IPS-18c (cell line): Measurements from ENCODE around the gene RCL1.
A peak's percentile ranks its signal among the peaks of the same experiment; 100 is the strongest.
"Not testable (repeated sequence)": the region's sequence is repeated elsewhere in the genome, so short reads cannot be mapped to it uniquely, and the experiment has no call there.

Source experiments
- H3K4me3 ChIP-seq: 2 replicates; pipeline ENCODE4 v1.7.0; 2013; ENCODE audit warnings: low read depth, mild to moderate bottlenecking, low read length, moderate library complexity; ENCODE audit not compliant: insufficient read depth
- H3K9me3 ChIP-seq: one replicate; pipeline ENCODE4 v1.6.1; 2013; ENCODE audit warnings: mild to moderate bottlenecking, low read length, moderate library complexity; ENCODE audit not compliant: control insufficient read depth, insufficient read depth

The RCL1 gene

DNA sequence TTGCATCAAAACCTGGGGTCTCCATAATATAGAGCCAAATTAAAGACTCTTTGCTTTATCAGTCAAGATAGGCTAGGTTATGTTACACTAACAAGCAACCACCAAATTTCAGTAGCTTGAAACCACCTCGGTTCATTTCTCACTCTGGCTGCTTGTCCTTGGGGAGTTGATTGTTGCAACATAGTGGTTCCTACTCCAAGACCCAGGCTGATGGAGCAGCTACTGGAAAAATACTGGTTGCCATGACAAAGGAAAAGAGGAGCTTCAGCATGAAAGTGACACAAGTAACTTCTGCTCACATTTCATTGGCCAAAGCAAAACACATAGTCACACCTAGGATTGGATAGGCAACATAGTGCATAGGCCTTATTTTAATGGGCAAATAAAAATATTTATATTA is 18.5 kb upstream of the RCL1 start:
- Histone ChIP-seq H3K4me3 (no peak overlapping the region), H3K9me3 (no peaks in the 10 kb centered on the region)

DNA sequence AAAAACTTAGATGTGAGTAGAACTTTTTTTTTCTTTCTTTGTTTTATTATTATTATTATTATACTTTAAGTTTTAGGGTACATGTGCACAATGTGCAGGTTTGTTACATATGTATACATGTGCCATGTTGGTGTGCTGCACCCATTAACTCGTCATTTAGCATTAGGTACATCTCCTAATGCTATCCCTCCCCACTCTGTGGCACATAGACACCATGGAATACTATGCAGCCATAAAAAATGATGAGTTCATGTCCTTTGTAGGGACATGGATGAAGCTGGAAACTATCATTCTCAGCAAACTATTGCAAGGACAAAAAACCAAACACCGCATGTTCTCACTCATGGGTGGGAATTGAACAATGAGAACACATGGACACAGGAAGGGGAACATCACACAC is 17.8 kb upstream of the RCL1 start:
- not testable (repeated sequence) for H3K9me3 ChIP-seq, H3K4me3 ChIP-seq

DNA sequence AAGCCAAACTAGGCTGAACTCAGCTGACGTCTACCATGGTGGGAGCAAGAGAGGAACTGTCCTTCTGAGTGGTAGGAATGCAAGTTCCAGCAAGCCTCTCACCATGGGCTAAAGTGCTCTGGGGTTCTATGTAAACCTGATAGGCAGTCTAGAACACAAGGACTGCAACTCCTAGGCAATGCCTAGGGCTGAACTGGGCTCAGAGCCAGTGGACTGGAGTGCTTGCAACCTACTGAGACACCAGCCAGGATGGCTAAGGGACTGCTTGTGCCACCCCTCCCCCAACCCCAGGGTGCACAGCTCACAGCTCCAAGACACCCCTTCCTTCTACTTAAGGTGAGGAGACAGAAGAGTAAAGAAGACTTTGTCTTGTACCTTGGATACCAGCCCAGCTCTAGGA is 12.1 kb upstream of the RCL1 start:
- Histone ChIP-seq H3K4me3 (no peak overlapping the region), H3K9me3 (no peaks in the 10 kb centered on the region)

DNA sequence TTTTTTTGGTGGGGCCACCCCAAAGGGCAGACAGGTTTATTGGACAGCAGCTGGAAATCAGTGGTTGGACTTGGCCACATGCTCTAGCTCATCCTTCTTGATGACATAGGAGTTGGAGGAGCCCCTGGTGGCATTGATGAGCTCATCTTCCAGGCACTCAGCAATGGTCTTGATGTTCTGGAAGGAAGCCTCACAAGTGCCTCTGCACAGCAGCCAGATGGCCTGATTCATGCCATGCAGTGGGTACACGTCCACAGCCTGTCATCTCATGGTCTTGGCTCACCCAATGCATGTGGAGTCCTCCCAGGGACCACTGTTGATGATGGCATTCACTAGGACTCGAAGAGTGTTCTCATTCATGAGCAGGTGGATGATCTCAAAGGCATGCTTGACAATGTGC is 11.3 kb upstream of the RCL1 start:
- Histone ChIP-seq H3K4me3 (no peak overlapping the region), H3K9me3 (no peaks in the 10 kb centered on the region)

DNA sequence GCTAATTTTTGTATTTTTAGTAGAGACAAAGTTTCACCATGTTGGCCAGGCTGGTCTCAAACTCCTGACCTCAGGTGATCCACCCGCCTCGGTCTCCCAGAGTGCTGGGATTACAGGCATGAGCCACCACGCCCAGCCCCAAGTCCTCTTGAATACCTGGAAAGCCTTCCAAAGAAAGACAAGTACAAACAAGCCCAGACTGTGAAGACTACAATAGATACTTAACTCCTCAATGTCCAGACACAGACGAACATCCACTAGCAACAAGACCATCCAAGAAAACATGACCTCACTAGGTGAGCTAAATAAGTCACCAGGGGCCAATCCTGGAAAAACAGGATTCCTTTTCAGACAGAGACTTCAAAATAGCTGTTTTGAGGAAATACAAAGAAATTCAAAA is 9.6 kb upstream of the RCL1 start:
- H3K4me3 ChIP-seq, H3K9me3 ChIP-seq: not testable (repeated sequence)

DNA sequence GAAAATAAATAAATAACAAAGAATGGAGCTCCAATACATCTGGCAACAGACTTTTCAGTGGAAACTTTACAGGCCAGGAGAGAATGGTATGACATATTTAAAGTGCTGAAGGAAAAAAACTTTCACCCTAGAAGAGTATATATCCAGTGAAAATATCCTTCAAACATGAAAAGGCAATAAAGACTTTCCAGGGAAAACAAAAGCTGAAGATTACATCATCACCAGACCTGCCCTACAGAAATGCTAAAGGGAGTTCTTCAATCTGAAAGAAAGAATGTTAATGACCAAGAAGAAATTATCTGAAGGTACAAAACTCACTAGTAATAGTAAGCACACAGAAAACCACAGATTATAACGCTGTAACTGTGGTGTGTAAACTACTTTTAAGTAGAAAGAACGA is 8.3 kb upstream of the RCL1 start:
- Histone ChIP-seq H3K4me3 (no peak overlapping the region), H3K9me3 (no peaks in the 10 kb centered on the region)

DNA sequence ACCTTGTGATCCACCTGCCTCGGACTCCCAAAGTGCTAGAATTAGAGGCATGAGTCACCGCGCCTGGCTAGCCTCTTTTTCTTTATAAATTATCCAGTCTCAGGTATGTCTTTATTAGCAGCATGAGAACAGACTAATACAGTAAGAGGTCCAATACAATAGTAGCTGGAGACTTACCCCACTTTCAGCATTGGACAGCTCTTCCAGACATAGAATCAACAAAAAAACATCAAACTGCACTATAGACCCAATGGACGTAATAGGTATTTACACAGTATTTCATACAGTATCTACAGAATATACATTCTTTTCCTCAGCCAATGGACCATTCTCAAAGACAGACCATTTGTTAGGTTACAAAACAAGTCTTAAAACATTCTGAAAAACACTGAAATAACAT is 6.1 kb upstream of the RCL1 start:
- no peak overlapping the region for H3K4me3 ChIP-seq
- no peaks in the 10 kb centered on the region for H3K9me3 ChIP-seq

DNA sequence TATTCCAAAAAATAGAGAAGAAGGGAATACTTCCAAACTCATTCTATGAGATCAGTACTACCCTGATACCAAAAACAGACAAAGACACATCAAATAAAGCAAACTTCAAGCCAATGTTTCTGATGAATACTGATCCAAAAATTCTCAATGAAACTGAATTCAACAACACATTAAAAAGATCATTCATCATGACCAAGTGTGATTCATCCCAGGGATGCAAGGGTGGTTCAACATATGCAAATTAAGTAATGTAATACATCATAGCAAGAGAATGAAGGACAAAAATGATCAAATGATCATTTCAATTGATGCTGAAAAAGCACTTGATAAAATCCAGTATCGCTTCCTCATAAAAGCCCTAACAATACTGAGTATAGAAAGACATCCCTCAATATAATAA is 4.9 kb upstream of the RCL1 start:
- Histone ChIP-seq H3K4me3 (no peak overlapping the region), H3K9me3 (no peaks in the 10 kb centered on the region)

DNA sequence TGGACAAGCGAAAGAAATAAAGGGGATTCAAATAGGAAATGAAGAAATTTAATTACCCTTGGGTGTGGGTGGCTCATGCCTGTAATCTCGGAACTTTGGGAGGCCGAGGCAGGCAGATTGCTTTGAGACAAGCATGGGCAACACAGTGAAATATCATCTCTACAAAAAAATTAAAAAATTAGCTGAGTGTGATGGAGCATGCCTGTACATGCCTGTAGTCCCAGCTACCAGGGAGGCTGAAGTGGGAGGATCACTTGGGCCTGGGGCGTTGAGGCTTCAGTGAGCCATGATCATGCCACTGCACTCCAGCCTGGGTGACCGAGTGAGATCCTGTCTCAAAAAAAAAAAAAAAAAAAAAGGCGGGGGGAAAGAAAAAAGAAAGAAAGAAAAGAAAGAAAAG is 4.0 kb upstream of the RCL1 start:
- Histone ChIP-seq H3K9me3 (no peaks in the 10 kb centered on the region), H3K4me3 (no peak overlapping the region)

DNA sequence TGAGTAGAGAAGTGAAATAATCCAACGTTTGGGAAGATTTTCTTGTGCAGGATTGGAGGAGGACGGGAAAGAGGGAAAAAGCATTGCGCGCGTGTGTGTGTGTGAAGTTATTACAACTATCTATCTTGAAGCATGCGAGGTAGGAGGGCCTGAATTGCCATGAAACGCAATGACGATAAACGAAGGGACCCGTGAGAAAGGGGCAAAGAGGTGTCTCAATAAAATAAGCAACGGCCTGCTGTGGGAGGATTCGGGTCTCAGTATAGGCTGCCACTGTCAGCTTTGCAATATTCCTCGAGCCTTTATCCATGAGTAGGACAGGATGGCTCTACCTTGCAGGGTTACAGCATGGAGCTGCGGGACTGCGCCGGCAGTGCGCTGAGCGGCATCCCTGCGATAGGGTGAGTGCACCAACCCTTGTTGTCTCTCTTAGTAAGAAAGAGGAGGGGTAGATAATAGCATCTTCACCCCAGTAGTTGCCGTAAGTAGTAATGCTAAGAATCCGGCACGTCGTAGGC is 631 bp upstream of the RCL1 start:
- H3K9me3 ChIP-seq = no peaks in the 10 kb centered on the region
- H3K4me3 ChIP-seq = peak overlapping the region; percentile 58

DNA sequence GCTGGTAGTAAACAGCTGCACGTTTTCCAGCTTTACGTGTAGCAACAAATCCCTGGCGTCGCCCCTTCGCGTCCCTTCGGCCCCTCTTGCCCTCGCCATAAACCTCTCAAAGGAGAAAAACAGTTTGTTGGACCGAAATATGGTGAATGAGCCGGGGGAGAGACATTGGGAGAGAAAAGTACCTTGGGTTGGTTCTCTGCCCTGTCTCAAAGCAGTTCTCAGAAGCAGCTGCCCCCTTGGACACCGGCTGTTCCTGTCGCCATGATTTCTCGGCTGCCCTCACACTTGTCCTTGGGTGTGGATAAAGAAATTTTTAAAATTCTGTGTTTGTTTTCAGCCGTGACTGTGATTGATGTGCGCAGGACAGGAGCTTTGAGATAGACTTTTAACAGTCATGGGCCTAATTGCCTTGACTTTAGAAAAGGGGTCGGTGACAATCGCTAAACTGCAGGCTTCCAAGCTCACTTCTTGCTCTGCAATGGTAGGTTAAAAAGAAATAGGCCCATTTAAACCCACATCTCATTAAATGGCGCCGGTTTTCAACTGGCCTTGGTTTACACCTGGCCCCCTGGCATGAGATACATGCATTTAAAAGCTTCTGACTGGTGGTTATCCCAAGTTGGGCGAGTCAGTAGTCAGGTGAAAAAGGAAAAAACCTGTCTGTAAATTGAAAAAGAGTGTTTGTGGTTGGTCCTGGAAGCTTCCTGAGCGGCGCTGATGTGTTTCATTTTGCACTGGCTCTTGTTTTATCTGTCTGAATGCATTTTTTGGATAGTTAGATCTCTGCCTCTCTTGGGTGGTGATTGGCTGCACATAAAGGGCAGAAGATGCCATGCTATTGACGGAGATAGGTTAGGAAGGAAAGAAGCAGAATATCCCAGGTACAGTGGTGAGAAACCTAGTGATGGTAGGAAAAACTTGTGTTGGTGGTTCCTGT is 983 bp downstream of the RCL1 start:
- Histone ChIP-seq H3K9me3 (no peaks in the 10 kb centered on the region), H3K4me3 (peak overlapping the region; percentile 96)

DNA sequence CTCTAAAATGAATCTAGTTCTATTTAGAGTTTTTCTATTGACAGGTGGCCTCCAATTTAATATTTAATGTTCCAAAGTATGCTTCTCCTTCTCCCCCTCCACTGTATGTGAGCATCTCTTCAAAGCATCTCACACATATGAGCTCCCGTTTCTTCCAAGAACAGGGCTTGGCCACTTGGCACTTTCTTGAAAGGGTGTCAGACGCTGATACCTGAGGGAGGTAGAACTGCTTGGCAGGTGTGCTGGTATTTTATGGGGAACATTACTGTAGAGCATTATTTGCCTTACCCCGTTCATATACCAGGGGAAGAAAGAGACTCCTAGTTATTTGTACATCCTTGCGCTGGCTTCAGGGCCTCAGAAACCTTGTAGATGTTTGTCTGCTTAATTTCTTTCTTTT is 1.9 kb downstream of the RCL1 start:
- H3K9me3 ChIP-seq = no peaks in the 10 kb centered on the region
- no peak overlapping the region for H3K4me3 ChIP-seq

DNA sequence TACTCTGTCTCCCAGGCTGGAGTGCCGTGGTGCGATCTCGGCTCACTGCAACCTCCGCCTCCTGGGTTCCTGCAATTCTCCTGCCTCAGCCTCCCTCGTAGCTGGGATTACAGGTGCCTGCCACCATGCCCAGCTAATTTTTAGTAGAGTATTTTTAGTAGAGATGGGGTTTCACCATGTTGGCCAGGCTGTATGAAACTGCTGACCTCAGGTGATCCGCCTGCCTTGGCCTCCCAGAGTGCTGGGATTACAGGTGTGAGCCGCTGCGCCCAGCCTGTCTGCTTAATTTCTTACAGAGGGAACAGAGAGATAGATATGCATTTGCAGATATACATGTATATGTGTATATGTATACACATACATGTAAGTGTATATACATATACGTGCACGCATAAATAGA is 2.4 kb downstream of the RCL1 start:
- H3K9me3 ChIP-seq, H3K4me3 ChIP-seq: not testable (repeated sequence)

DNA sequence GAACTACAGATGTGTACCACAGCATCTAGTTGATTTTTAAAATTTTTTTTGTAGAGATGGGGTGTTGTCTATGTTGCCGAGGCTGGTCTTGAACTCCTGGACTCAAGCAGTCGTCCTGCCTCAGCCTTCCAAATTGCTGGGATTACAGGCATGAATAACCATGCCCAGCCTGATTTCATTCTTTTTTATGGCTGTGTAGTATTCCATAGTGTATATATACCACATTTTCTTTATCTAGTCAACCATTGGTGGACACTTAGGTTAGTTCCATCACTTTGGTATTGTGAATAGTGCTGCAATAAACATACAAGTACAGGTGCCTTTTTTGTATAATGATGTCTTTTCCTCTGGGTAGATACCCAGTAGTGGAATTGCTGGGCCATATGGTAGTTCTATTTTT is 3.8 kb downstream of the RCL1 start:
- Histone ChIP-seq H3K4me3 (no peak overlapping the region), H3K9me3 (no peaks in the 10 kb centered on the region)

DNA sequence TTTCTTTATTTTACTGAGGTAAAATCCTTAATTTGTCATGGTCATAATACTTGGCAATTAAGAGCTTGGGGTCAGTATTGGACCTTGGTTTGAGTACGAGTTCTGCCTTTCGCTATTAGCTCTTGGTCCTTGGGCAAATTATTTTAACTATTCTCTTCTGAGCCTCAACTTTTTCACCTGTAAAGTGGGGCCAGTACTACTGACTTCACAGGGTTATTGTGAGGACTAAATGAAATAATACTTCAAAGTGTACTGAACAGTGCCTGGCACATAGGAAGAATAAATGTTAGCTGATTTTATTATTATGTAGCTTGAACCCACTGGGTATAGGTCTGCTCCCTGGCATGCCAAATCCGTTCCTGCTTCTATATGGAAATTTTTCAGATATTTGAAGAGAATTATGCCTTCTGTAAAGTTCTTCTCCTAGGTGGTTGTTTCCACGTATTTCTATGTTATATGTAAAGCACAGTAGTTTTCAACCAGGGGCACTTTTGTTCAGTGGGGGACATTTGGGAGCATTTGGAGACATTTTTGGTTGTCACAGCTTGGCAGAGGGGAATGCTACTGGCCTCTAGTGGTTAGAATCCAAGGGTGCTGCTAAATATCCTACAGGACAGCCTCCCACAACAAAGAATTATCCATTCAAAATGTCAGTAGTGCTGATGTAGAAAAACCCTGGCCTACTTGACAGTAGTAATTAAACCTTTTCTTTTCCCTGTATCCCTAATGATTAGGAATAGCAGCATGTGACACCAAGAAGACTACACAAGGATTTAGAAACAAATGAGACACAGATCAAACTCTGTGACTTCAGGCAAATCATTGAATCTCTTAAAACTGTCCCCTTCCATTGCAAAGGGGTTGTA is 4.5 kb downstream of the RCL1 start:
- no peaks in the 10 kb centered on the region for H3K9me3 ChIP-seq
- H3K4me3 ChIP-seq = no peak overlapping the region

DNA sequence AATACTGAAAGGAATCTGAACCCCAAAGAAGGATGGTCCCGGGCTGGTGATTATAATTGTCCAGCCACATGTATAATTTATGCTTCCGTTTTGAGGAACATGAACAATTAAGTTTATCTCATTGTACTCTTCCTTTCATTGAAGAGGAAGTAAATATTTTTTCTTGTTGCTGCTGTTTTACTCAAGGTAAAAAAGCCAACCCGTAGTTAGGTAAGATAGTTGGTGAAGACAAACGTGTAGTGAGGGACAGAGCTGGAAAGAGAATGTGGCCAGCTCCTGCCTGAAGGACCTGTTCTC is 5.1 kb downstream of the RCL1 start:
- no peak overlapping the region for H3K4me3 ChIP-seq
- no peaks in the 10 kb centered on the region for H3K9me3 ChIP-seq

DNA sequence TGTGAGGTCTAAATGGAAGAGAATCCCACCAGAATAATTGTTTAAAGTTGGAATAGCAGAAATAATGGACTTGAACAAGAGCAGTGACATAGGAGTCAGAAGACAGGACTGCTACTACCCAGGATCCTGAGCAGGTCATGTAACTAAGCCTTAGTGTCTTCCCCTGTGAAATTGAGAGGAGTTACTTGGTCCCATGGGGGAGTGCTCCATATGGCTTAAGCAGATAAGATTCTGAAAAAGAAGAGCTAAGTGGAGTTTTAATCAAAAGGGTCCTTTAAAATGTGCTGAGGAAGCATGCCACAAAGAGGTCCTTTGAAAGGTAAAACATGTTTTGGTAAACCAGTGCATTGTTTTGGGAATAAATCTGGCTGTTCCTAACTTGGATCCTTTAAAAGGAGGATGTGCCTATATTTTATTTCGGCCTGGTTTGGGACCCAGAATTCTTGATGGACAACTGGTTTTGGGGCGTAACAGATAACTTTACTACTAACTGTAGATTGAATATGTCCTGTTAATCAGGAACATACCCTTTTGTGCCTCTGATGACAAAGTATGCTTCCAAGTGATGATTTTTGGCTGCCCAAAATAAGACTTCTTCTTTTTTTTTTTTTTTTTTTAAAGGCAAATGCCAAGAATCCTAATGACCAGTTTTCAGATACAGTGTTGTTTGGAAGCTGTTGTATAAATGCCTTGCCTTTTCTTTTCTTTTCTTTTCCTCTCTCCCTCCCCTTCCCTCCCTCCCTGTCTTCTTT is 5.7 kb downstream of the RCL1 start:
- no peaks in the 10 kb centered on the region for H3K9me3 ChIP-seq
- H3K4me3 ChIP-seq = no peak overlapping the region

DNA sequence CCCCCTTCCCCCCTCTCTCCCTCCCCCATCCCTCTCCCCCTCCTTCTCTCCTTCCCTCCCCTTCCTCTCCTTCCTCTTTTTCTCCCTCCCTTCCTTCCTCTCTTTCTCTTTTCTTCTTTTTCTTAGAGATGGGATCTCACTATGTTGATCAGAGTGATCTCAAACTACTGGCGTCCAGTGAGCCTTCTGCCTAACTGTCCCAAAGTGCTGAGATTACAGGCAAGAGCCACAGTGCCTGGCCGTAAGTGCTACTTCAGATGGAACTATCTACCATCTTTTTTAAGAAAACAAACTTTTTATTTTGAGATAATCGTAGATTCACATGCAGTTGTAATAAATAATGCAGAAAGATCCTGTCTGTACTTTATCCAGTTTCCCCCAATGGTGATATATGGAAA is 6.3 kb downstream of the RCL1 start:
- H3K9me3 ChIP-seq = no peaks in the 10 kb centered on the region
- no peak overlapping the region for H3K4me3 ChIP-seq
